Activated CD8-positive, alpha-beta T cell treated with anti-CD3 and anti-CD28 coated beads for 36 hours (primary cell): ENCODE measurements around the gene NINL. TPM values are rescaled to one million over a fixed set of nuclear protein-coding genes. Genes with fewer than 3 reads are reported as not detected.

ENCODE experiments used
- ATAC-seq: fragments of 200-7000 bp; cut with Tn5 transposase; one replicate; pipeline ENCODE4 v1.10.0; 2021; ENCODE audit warnings: mild to moderate bottlenecking, moderate library complexity
- CTCF ChIA-PET: fragments of 350-600 bp; sonication (Branson Sonifier 250); formaldehyde crosslinking; loops from one replicate; lab custom pipeline; 2021; ENCODE audit warnings: antibody characterized with exemption; lab: Charles Lee
- POLR2A ChIA-PET: fragments of 350-600 bp; sonication (Branson Sonifier 250); formaldehyde crosslinking; loops from one replicate; lab custom pipeline; 2021; ENCODE audit warnings: antibody characterized with exemption; lab: Charles Lee
- DNase-seq: peaks from one replicate; pipeline ENCODE4 v3.0.0-alpha.2; 2020
- H3K27ac Mint-ChIP-seq: one replicate; pipeline ENCODE4 v1.8.0; 2021; ENCODE audit warnings: mild to moderate bottlenecking, mixed read lengths
- H3K27me3 Mint-ChIP-seq: one replicate; pipeline ENCODE4 v1.8.0; 2021; ENCODE audit warnings: mixed read lengths
- H3K36me3 Mint-ChIP-seq: one replicate; pipeline ENCODE4 v1.8.0; 2021; ENCODE audit warnings: low read depth, mixed read lengths
- H3K4me1 Mint-ChIP-seq: one replicate; pipeline ENCODE4 v1.8.0; 2021; ENCODE audit warnings: low read depth, mixed read lengths
- H3K4me3 Mint-ChIP-seq: one replicate; pipeline ENCODE4 v1.8.0; 2021; ENCODE audit warnings: mild to moderate bottlenecking, moderate library complexity, mixed read lengths
- H3K9me3 Mint-ChIP-seq: one replicate; pipeline ENCODE4 v1.8.0; 2021; ENCODE audit warnings: mixed read lengths
- intact Hi-C: fragments of 100-400 bp; cut with micrococcal nuclease; formaldehyde crosslinking; loops from one replicate; pipeline ENCODE4 v1.10.0; 2022
- total RNA-seq, 2 experiments: library from RNA; stranded (reverse); gene quantifications; one replicate each; pipeline ENCODE4 v1.2.3, GENCODE V29; 2021
- TF ChIP-seq, protein P1 (sequence below): fragments of 200-600 bp; IDR thresholded peaks from one replicate; pipeline ENCODE4 v1.8.0; 2022; ENCODE audit warnings: antibody characterized with exemption, mild to moderate bottlenecking

NINL gene
- total RNA-seq, 2 experiments from 2014 or later = 2.3 to 4.1 TPM

DNA sequence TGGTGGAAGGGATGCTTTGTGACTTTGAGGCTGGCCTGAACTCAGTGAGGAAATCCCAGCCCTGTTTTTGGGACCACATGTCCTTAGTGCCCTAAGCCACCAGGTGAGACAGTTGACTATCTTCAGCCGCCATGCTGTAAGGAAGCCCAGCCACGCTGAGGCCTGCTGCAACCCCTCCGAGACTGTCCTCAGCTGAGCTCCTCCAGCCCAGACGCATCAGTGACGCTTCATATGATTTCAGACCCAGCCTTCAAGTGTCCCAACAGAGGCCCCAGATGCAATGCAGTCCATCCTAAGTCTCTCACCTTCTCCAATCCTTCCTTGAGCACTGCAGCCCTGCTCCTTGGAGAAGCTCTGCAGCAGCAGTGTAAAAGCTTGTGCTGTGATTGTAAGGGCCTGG lies 76.2 kb downstream of the NINL start:
- H3K4me1 Mint-ChIP-seq = no peaks in the 10 kb centered on the region
- intact Hi-C loops = no loop called here
- no peaks in the 10 kb centered on the region for H3K27me3 Mint-ChIP-seq
- TF ChIP-seq, protein P1, sequence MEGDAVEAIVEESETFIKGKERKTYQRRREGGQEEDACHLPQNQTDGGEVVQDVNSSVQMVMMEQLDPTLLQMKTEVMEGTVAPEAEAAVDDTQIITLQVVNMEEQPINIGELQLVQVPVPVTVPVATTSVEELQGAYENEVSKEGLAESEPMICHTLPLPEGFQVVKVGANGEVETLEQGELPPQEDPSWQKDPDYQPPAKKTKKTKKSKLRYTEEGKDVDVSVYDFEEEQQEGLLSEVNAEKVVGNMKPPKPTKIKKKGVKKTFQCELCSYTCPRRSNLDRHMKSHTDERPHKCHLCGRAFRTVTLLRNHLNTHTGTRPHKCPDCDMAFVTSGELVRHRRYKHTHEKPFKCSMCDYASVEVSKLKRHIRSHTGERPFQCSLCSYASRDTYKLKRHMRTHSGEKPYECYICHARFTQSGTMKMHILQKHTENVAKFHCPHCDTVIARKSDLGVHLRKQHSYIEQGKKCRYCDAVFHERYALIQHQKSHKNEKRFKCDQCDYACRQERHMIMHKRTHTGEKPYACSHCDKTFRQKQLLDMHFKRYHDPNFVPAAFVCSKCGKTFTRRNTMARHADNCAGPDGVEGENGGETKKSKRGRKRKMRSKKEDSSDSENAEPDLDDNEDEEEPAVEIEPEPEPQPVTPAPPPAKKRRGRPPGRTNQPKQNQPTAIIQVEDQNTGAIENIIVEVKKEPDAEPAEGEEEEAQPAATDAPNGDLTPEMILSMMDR = no peak
- no peak overlapping the region for H3K4me3 Mint-ChIP-seq
- ChIA-PET CTCF (no interaction called here), POLR2A (interaction anchor here (1.2 kb wide), 1 partner anchor 102 kb away, joined by 3 read pairs; the partner anchor contains the start of gene GINS1)
- ATAC-seq (no peak), DNase-seq (no peak)
- peaks cover 11% of the 10 kb centered on the region for H3K36me3 Mint-ChIP-seq
- no peak overlapping the region for H3K27ac Mint-ChIP-seq
- peaks cover 14% of the 10 kb centered on the region for H3K9me3 Mint-ChIP-seq

DNA sequence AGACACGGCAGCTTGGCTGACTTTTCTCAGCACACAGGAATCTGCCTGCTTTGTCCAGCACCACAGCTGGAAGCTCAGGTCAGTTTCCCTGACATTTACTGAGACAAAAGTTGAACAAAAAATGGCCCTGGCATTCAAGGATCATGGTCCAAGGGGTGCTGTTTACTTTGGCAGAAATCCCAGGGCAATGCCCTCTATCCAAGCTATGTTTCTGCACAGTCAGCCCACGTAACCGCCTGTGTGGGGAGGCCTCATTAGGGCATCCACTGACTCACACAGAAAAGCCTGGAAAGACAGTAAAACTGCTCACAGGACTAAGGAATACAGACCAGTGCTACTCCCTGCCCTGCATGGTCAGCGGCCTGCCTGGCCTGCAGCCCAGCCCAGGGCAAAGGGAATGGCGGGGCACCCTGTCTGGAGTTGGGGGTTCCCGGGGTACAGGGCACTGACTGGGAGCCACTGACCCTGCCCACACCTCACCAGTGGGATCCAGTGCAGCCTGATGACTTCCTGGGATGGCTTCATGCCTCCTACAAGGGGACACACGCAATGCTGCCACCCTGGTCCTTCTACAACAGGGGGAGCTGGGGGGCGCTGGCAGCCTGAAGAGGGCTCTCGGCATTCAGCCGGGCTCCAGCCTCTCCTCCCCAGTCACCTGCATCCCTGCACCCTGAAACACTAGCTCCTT lies 77.1 kb downstream of the NINL start:
- TF ChIP-seq, protein P1 = no peak

DNA sequence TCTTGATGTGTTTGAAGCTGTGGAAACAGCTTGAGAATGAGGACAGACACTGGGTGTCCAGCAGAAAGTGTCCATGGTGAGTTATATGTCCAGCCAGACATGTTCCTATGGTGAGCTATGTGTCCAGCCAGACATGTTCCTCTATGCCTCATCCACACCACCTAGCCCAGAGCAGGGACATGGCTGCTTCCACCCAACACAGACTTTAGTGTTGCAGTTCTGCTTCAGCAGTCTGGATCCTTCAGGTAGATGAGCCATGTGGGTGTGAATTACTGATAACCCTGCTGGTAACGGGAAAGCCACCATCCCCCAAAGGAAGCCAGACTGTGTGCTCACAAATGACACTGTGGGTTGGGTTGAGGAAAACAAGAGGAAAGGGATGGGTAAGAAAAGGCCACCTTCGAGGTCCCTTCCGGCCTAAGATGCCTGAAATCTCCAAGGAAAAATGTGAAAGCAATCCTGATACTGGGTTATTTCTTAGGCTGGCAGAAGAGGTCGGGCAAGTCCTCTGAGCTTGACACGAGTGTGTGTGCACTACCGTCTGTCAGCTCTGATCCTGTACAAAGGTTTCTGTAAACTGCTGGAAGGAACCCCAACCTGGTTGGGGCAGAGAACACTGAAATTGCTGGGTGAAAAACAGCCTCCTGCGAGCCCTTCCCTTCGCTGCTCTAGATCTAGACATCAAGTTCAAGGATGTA lies 77.8 kb downstream of the NINL start:
- Mint-ChIP-seq H3K4me1 (no peaks in the 10 kb centered on the region), H3K9me3 (peaks cover 2% of the 10 kb centered on the region), H3K4me3 (no peak overlapping the region), H3K27ac (no peak overlapping the region), H3K27me3 (no peaks in the 10 kb centered on the region), H3K36me3 (peaks cover 6% of the 10 kb centered on the region)
- ChIA-PET POLR2A (no interaction called here), CTCF (no interaction called here)
- ATAC-seq = no peak
- intact Hi-C loops = no loop called here
- TF ChIP-seq, protein P1 = no peak
- DNase-seq = no peak

More for the DNA sequence above, 77.1 kb downstream of the NINL start:
- ATAC-seq (no peak), DNase-seq (no peak)
- peaks cover 7% of the 10 kb centered on the region for H3K9me3 Mint-ChIP-seq
- H3K4me1 Mint-ChIP-seq = no peaks in the 10 kb centered on the region
- no peaks in the 10 kb centered on the region for H3K27me3 Mint-ChIP-seq
- intact Hi-C loops = no loop called here
- no peak overlapping the region for H3K4me3 Mint-ChIP-seq
- ChIA-PET POLR2A (interaction anchor here (1.2 kb wide), 1 partner anchor 101 kb away, joined by 3 read pairs; the partner anchor contains the start of gene GINS1), CTCF (no interaction called here)
- peaks cover 6% of the 10 kb centered on the region for H3K36me3 Mint-ChIP-seq
- no peak overlapping the region for H3K27ac Mint-ChIP-seq

DNA sequence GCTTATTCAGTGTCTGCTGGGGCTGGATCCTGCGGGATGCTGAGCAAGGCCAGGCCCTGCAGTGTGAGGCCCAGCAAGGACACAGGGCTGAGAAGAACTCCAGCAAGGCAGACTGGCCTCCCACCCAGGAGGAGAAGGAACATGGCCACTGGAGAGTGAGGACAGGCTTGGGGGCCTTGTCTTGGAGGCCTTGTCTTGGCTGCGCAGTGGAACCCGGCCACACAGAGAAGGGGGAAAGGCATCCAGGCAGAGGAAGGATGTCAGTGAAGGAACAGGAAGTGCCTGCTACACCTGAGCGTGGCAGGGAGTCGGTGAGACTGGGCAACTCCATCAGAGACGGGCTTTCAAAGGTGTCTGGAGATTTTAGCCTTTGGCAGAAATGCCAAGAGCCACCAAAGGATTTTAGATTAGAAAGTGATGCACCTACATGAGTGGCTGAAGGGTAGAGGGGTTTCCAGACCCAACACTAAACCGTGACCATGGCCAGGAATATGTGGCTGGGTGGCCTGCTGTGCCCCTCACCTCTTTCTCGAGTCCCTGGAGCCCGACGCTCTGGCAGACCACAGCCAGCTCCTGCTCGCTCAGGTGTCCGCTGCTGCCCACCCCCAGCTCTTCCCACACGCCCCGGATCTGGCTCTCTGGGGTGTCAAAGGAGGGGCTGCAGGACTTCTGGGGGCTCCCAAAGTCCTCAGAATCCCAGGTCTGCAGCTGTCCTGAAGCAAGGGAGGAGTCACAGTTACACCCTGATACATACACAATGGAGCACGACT lies 80.8 kb downstream of the NINL start:
- POLR2A ChIA-PET = interaction anchor here (0.6 kb wide), 1 partner anchor 55 kb away, joined by 3 read pairs; no protein-coding TSS in a partner anchor
- no peaks in the 10 kb centered on the region for H3K36me3 Mint-ChIP-seq
- ATAC-seq = no peak
- intact Hi-C loops = no loop called here
- no peaks in the 10 kb centered on the region for H3K9me3 Mint-ChIP-seq
- no peaks in the 10 kb centered on the region for H3K27me3 Mint-ChIP-seq
- no peaks in the 10 kb centered on the region for H3K4me1 Mint-ChIP-seq
- H3K27ac Mint-ChIP-seq = no peak overlapping the region
- CTCF ChIA-PET = no interaction called here
- DNase-seq = no peak
- H3K4me3 Mint-ChIP-seq = no peak overlapping the region
- TF ChIP-seq, protein P1 = no peak
